VCaP (cell line): ENCODE measurements around the gene PERP.
"Not testable (repeated sequence)": the region's sequence is repeated elsewhere in the genome, so short reads cannot be mapped to it uniquely, and the experiment has no call there.

ENCODE experiments used
- H3K27ac ChIP-seq: fragments of 450-650 bp; 2 replicates; pipeline ENCODE4 v1.5.1; 2017
- CTCF ChIP-seq: fragments of 450-650 bp; conservative IDR thresholded peaks from 2 replicates; pipeline ENCODE4 v1.5.1; 2017; ENCODE audit warnings: mild to moderate bottlenecking, moderate library complexity

Gene PERP

GRCh38 chr6:138124096-138124495 is 16.9 kb upstream of the PERP start:
- no peak overlapping the region for H3K27ac ChIP-seq
- TF ChIP-seq CTCF = no peak

GRCh38 chr6:138119976-138120375 is 12.8 kb upstream of the PERP start:
- TF ChIP-seq CTCF = no peak
- no peak overlapping the region for H3K27ac ChIP-seq

- not testable (repeated sequence) for H3K27ac ChIP-seq
These were observed 12.0 kb upstream of the PERP start for GRCh38 chr6:138119229-138119628.

GRCh38 chr6:138117376-138117914 is 10.2 kb upstream of the PERP start:
- H3K27ac ChIP-seq = peak overlapping the region; percentile 47; the same call in 1 of the 2 replicates
- no peak for TF ChIP-seq CTCF

GRCh38 chr6:138116661-138116999 is 9.4 kb upstream of the PERP start:
- peak overlapping the region; percentile 47; the same call in 1 of the 2 replicates for H3K27ac ChIP-seq
- no peak for TF ChIP-seq CTCF

- peak; percentile 73 for TF ChIP-seq CTCF
- peak overlapping the region; percentile 47; the same call in 1 of the 2 replicates for H3K27ac ChIP-seq
These were observed 8.8 kb upstream of the PERP start for GRCh38 chr6:138115877-138116660.

GRCh38 chr6:138115201-138115600 is 8.0 kb upstream of the PERP start:
- TF ChIP-seq CTCF = no peak

GRCh38 chr6:138113588-138114210 is 6.5 kb upstream of the PERP start:
- no peak for TF ChIP-seq CTCF

More at GRCh38 chr6:138115201-138115600, 8.0 kb upstream of the PERP start:
- no peak overlapping the region for H3K27ac ChIP-seq

More at GRCh38 chr6:138113588-138114210, 6.5 kb upstream of the PERP start:
- H3K27ac ChIP-seq = no peak overlapping the region
